ENCODE results near the gene ZBTB7A. TPM values are rescaled to one million over a fixed set of nuclear protein-coding genes. Genes with fewer than 3 reads are reported as not detected.

Gene ZBTB7A
- total RNA-seq, 2 donors from 2014 or later, result 77.1 to 87.3 TPM

- Histone ChIP-seq H3K9me3 (no peaks in the 10 kb centered on the region), H3K4me3 (peak overlapping the region; percentile 99 to 100), H3K36me3 (no peaks in the 10 kb centered on the region), H3K27ac (peak overlapping the region; percentile 91 to 99), H3K27me3 (replicated peaks; ENCODE audit: insufficient read depth) (no peaks in the 10 kb centered on the region), H3K4me1 (replicated peaks) (peaks cover 19% of the 10 kb centered on the region)
- intact Hi-C loops (cut with DNase I), result no loop called here
- TF ChIP-seq CTCF (IDR thresholded peaks at IDR 0.05), result no peak
- TF ChIP-seq POLR2AphosphoS5 (IDR thresholded peaks at IDR 0.05), result no peak
- TF ChIP-seq POLR2A (IDR thresholded peaks at IDR 0.05), result peak; percentile 27
- no peak for DNase-seq (ENCODE audit: low spot score)
- 1% methylated on average over 47 of the region's 58 CpGs for WGBS
Observed at GRCh38 chr19:4067396-4068046, 822 bp upstream of the ZBTB7A start.

GRCh38 chr19:4066176-4066606 is 508 bp downstream of the ZBTB7A start:
- Histone ChIP-seq H3K27me3 (replicated peaks; ENCODE audit: insufficient read depth) (no peaks in the 10 kb centered on the region), H3K27ac (peak overlapping the region; percentile 91 to 99), H3K9me3 (no peaks in the 10 kb centered on the region), H3K36me3 (no peaks in the 10 kb centered on the region), H3K4me3 (peak overlapping the region; percentile 99 to 100), H3K4me1 (replicated peaks) (peaks cover 31% of the 10 kb centered on the region)
- WGBS, result 0% methylated on average over 9 of the region's 31 CpGs
- peak; percentile 47 for DNase-seq (ENCODE audit: low spot score)
- intact Hi-C loops (cut with DNase I), result no loop called here
- no peak for TF ChIP-seq POLR2A (IDR thresholded peaks at IDR 0.05)
- TF ChIP-seq POLR2AphosphoS5 (IDR thresholded peaks at IDR 0.05), result no peak
- no peak for TF ChIP-seq CTCF (IDR thresholded peaks at IDR 0.05)

GRCh38 chr19:4065430-4066175 is 1.1 kb downstream of the ZBTB7A start:
- peak overlapping the region; percentile 99 to 100 for H3K4me3 ChIP-seq
- TF ChIP-seq CTCF (IDR thresholded peaks at IDR 0.05) (peak in 3 of 4 experiments; percentile 12 to 72 (median 25)), POLR2AphosphoS5 (IDR thresholded peaks at IDR 0.05) (peak; percentile 70), POLR2A (IDR thresholded peaks at IDR 0.05) (no peak)
- intact Hi-C loops (cut with DNase I), result no loop called here
- peaks cover 36% of the 10 kb centered on the region for H3K4me1 ChIP-seq (replicated peaks)
- H3K27me3 ChIP-seq (replicated peaks; ENCODE audit: insufficient read depth), result no peaks in the 10 kb centered on the region
- H3K9me3 ChIP-seq, result no peaks in the 10 kb centered on the region
- DNase-seq (ENCODE audit: low spot score), result peak; percentile 96
- H3K27ac ChIP-seq, result peak overlapping the region; percentile 98 to 99
- WGBS, result under 1% methylated on average over 25 of the region's 98 CpGs
- no peaks in the 10 kb centered on the region for H3K36me3 ChIP-seq

- under 1% methylated on average over 49 of the region's 57 CpGs for WGBS
- Histone ChIP-seq H3K36me3 (no peaks in the 10 kb centered on the region), H3K4me1 (replicated peaks) (peaks cover 45% of the 10 kb centered on the region), H3K9me3 (no peaks in the 10 kb centered on the region), H3K4me3 (peak overlapping the region; percentile 70 to 82), H3K27me3 (replicated peaks; ENCODE audit: insufficient read depth) (no peaks in the 10 kb centered on the region), H3K27ac (peak overlapping the region; percentile 98)
- peak; percentile 50 for DNase-seq (ENCODE audit: low spot score)
- TF ChIP-seq POLR2AphosphoS5 (IDR thresholded peaks at IDR 0.05) (no peak), POLR2A (IDR thresholded peaks at IDR 0.05) (peak; percentile 20)
- intact Hi-C loops (cut with DNase I), result loop anchor here (5.0 kb wide), 1 partner anchor 58 kb away; the partner anchor contains the start of gene MAP2K2
Observed at GRCh38 chr19:4064496-4065260, 2.0 kb downstream of the ZBTB7A start.

- intact Hi-C loops (cut with DNase I), result loop anchor here (5.0 kb wide), 1 partner anchor 58 kb away; the partner anchor contains the start of gene MAP2K2
- Histone ChIP-seq H3K27me3 (replicated peaks; ENCODE audit: insufficient read depth) (no peaks in the 10 kb centered on the region), H3K9me3 (no peaks in the 10 kb centered on the region), H3K4me3 (peak overlapping the region; percentile 70 to 82), H3K36me3 (no peaks in the 10 kb centered on the region), H3K4me1 (replicated peaks) (peaks cover 50% of the 10 kb centered on the region), H3K27ac (peak overlapping the region; percentile 98)
- WGBS, result 3% methylated on average over 19 of the region's 24 CpGs
- TF ChIP-seq POLR2AphosphoS5 (IDR thresholded peaks at IDR 0.05), result no peak
- TF ChIP-seq CTCF (IDR thresholded peaks at IDR 0.05), result no peak
- TF ChIP-seq POLR2A (IDR thresholded peaks at IDR 0.05), result no peak
- no peak for DNase-seq (ENCODE audit: low spot score)
Observed at GRCh38 chr19:4064149-4064495, 2.6 kb downstream of the ZBTB7A start.
